ENCODE data around the gene PODN.

DNA sequence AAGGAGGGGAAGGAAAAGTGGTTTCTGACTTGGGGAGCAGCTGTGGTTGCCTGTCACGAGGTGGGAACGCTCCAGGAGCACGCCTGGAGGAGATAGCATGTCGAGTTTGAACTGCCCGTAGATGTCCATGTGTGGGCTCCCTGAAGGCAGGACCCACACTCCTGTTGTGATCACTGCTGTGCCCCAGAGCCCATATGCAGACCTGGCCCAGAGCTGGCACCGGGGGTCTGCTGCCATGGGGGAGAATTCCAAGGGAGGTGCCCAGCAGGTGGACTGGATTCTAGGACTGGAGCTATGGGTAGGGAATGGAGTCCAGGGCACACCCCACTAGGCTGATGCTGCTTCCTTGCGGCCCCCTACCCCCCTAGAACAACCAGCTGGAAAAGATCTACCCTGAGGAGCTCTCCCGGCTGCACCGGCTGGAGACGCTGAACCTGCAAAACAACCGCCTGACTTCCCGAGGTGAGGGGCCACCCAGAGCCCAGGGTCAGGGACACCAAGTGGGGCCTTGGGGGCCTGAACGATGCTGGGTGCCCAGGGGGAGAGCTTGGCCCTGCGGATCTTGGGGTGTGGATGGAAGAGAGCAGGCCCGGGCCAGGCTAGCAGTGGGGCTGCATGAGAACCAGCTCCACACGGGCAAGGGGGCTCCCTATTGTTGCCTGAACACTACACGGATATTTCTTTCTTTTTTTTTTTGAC is 9.3 kb downstream of the PODN start:
- TF ChIP-seq, protein P1, sequence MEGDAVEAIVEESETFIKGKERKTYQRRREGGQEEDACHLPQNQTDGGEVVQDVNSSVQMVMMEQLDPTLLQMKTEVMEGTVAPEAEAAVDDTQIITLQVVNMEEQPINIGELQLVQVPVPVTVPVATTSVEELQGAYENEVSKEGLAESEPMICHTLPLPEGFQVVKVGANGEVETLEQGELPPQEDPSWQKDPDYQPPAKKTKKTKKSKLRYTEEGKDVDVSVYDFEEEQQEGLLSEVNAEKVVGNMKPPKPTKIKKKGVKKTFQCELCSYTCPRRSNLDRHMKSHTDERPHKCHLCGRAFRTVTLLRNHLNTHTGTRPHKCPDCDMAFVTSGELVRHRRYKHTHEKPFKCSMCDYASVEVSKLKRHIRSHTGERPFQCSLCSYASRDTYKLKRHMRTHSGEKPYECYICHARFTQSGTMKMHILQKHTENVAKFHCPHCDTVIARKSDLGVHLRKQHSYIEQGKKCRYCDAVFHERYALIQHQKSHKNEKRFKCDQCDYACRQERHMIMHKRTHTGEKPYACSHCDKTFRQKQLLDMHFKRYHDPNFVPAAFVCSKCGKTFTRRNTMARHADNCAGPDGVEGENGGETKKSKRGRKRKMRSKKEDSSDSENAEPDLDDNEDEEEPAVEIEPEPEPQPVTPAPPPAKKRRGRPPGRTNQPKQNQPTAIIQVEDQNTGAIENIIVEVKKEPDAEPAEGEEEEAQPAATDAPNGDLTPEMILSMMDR (conservative IDR thresholded peaks at IDR 0.05; ENCODE audit: low read depth, low read length) = no peak
- TF ChIP-seq EZH2 (IDR thresholded peaks at IDR 0.05; ENCODE audit: borderline replicate concordance, low read depth, low read length, poor library complexity, severe bottlenecking) = no peak

All from A673 (cell line).